ENCODE results near the gene ZNF700.

ZNF700 gene

GRCh38 chr19:11970174-11970573 is 45.3 kb downstream of the ZNF700 start:
- Histone ChIP-seq H3K4me3 (ENCODE audit: low read length) (no peak overlapping the region), H3K27ac (ENCODE audit: low read depth, low read length) (no peak overlapping the region), H3K79me2 (ENCODE audit: control insufficient read depth, insufficient read depth, low read length) (no peaks in the 10 kb centered on the region), H3K18ac (ENCODE audit: low read length) (no peak overlapping the region), H3K4me1 (ENCODE audit: control insufficient read depth, low read depth, low read length) (no peaks in the 10 kb centered on the region), H3K79me1 (ENCODE audit: low read length) (no peaks in the 10 kb centered on the region), H4K5ac (ENCODE audit: low read length) (no peak overlapping the region), H3K27me3 (ENCODE audit: insufficient read depth, low read length, poor library complexity) (no peaks in the 10 kb centered on the region), H3K4me2 (ENCODE audit: low read length) (no peak overlapping the region), H2AK5ac (ENCODE audit: low read length) (no peak overlapping the region), H3K56ac (ENCODE audit: low read length) (no peak overlapping the region), H3K4ac (ENCODE audit: low read depth, low read length) (no peak overlapping the region), H3K23ac (ENCODE audit: low read length) (no peak overlapping the region), H2BK5ac (ENCODE audit: low read length) (no peak overlapping the region), H3K36me3 (ENCODE audit: control insufficient read depth, insufficient read depth, low read length) (no peaks in the 10 kb centered on the region), H3K9ac (ENCODE audit: low read length) (no peak overlapping the region), H2BK15ac (replicated peaks; ENCODE audit: low read depth) (no peak overlapping the region), H4K8ac (ENCODE audit: low read depth, low read length) (no peak overlapping the region), H2BK120ac (ENCODE audit: low read depth, low read length) (no peak overlapping the region)
- no CpG with 5 or more reads among the region's 1 CpG for WGBS (ENCODE audit: extremely low coverage, insufficient coverage, low lambda C conversion rate)
- no peak for DNase-seq

DNA sequence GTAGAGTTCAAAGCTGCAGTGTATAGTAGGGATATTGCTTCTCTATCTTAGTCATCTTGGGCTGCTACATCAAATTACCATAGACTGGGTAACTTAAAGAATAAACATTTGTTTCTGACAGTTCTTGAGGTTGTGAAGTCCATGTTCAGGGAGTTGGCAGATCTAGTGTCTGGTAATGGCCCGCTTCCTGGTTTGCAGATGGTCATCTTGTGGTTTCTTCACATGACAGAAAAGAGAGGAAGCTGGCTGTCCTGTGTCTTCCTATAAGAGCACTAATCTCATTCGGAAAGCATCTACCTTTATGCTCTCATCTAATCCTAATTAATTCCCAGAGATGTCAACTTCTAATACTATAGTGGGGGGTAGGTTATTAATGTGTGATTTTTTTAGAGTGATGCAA is 46.1 kb downstream of the ZNF700 start:
- no peaks in the 10 kb centered on the region for H3K4me1 ChIP-seq (ENCODE audit: control insufficient read depth, low read depth, low read length)
- no peaks in the 10 kb centered on the region for H3K79me2 ChIP-seq (ENCODE audit: control insufficient read depth, insufficient read depth, low read length)
- no peak overlapping the region for H3K9ac ChIP-seq (ENCODE audit: low read length)
- H3K36me3 ChIP-seq (ENCODE audit: control insufficient read depth, insufficient read depth, low read length): no peaks in the 10 kb centered on the region
- no peak overlapping the region for H3K4me3 ChIP-seq (ENCODE audit: low read length)
- no peak overlapping the region for H3K23ac ChIP-seq (ENCODE audit: low read length)
- no peaks in the 10 kb centered on the region for H3K27me3 ChIP-seq (ENCODE audit: insufficient read depth, low read length, poor library complexity)
- H2BK5ac ChIP-seq (ENCODE audit: low read length): no peak overlapping the region
- no peak overlapping the region for H2BK120ac ChIP-seq (ENCODE audit: low read depth, low read length)
- H2AK5ac ChIP-seq (ENCODE audit: low read length): no peak overlapping the region
- no peak overlapping the region for H3K4me2 ChIP-seq (ENCODE audit: low read length)
- H3K18ac ChIP-seq (ENCODE audit: low read length): no peak overlapping the region
- no peak overlapping the region for H4K8ac ChIP-seq (ENCODE audit: low read depth, low read length)
- H3K4ac ChIP-seq (ENCODE audit: low read depth, low read length): no peak overlapping the region
- H3K56ac ChIP-seq (ENCODE audit: low read length): no peak overlapping the region
- WGBS (ENCODE audit: extremely low coverage, insufficient coverage, low lambda C conversion rate): no CpG with 5 or more reads among the region's 2 CpGs
- H2BK15ac ChIP-seq (replicated peaks; ENCODE audit: low read depth): no peak overlapping the region
- H4K5ac ChIP-seq (ENCODE audit: low read length): no peak overlapping the region
- no peak overlapping the region for H3K27ac ChIP-seq (ENCODE audit: low read depth, low read length)
- DNase-seq: no peak
- no peaks in the 10 kb centered on the region for H3K79me1 ChIP-seq (ENCODE audit: low read length)

- Histone ChIP-seq H4K8ac (ENCODE audit: low read depth, low read length) (no peak overlapping the region), H2BK5ac (ENCODE audit: low read length) (no peak overlapping the region), H3K23ac (ENCODE audit: low read length) (no peak overlapping the region), H3K4me1 (ENCODE audit: control insufficient read depth, low read depth, low read length) (no peaks in the 10 kb centered on the region), H3K27me3 (ENCODE audit: insufficient read depth, low read length, poor library complexity) (no peaks in the 10 kb centered on the region), H3K4me2 (ENCODE audit: low read length) (no peak overlapping the region), H3K79me1 (ENCODE audit: low read length) (no peaks in the 10 kb centered on the region), H3K4me3 (ENCODE audit: low read length) (no peak overlapping the region), H3K79me2 (ENCODE audit: control insufficient read depth, insufficient read depth, low read length) (no peaks in the 10 kb centered on the region), H3K27ac (ENCODE audit: low read depth, low read length) (no peak overlapping the region), H3K9ac (ENCODE audit: low read length) (no peak overlapping the region), H3K18ac (ENCODE audit: low read length) (no peak overlapping the region), H2AK5ac (ENCODE audit: low read length) (no peak overlapping the region), H2BK120ac (ENCODE audit: low read depth, low read length) (no peak overlapping the region), H3K56ac (ENCODE audit: low read length) (no peak overlapping the region), H3K4ac (ENCODE audit: low read depth, low read length) (no peak overlapping the region), H4K5ac (ENCODE audit: low read length) (no peak overlapping the region), H3K36me3 (ENCODE audit: control insufficient read depth, insufficient read depth, low read length) (no peaks in the 10 kb centered on the region), H2BK15ac (replicated peaks; ENCODE audit: low read depth) (no peak overlapping the region)
- no CpG with 5 or more reads among the region's 5 CpGs for WGBS (ENCODE audit: extremely low coverage, insufficient coverage, low lambda C conversion rate)
- no peak for DNase-seq
These were observed 48.3 kb downstream of the ZNF700 start for GRCh38 chr19:11973019-11973810.

GRCh38 chr19:11978492-11979100 is 53.7 kb downstream of the ZNF700 start:
- H3K79me1 ChIP-seq (ENCODE audit: low read length): no peaks in the 10 kb centered on the region
- no peaks in the 10 kb centered on the region for H3K4me1 ChIP-seq (ENCODE audit: control insufficient read depth, low read depth, low read length)
- no peak overlapping the region for H3K4ac ChIP-seq (ENCODE audit: low read depth, low read length)
- H3K18ac ChIP-seq (ENCODE audit: low read length): no peak overlapping the region
- H3K56ac ChIP-seq (ENCODE audit: low read length): no peak overlapping the region
- H3K79me2 ChIP-seq (ENCODE audit: control insufficient read depth, insufficient read depth, low read length): no peaks in the 10 kb centered on the region
- no peak for DNase-seq
- H3K27me3 ChIP-seq (ENCODE audit: insufficient read depth, low read length, poor library complexity): no peaks in the 10 kb centered on the region
- H3K4me3 ChIP-seq (ENCODE audit: low read length): no peak overlapping the region
- H3K36me3 ChIP-seq (ENCODE audit: control insufficient read depth, insufficient read depth, low read length): no peaks in the 10 kb centered on the region
- H2BK120ac ChIP-seq (ENCODE audit: low read depth, low read length): no peak overlapping the region
- no peak overlapping the region for H3K23ac ChIP-seq (ENCODE audit: low read length)
- no peak overlapping the region for H2AK5ac ChIP-seq (ENCODE audit: low read length)
- WGBS (ENCODE audit: extremely low coverage, insufficient coverage, low lambda C conversion rate): no CpG with 5 or more reads among the region's 9 CpGs
- no peak overlapping the region for H2BK5ac ChIP-seq (ENCODE audit: low read length)
- H3K27ac ChIP-seq (ENCODE audit: low read depth, low read length): no peak overlapping the region
- H4K5ac ChIP-seq (ENCODE audit: low read length): no peak overlapping the region
- H3K9ac ChIP-seq (ENCODE audit: low read length): no peak overlapping the region
- no peak overlapping the region for H4K8ac ChIP-seq (ENCODE audit: low read depth, low read length)
- no peak overlapping the region for H3K4me2 ChIP-seq (ENCODE audit: low read length)
- H2BK15ac ChIP-seq (replicated peaks; ENCODE audit: low read depth): no peak overlapping the region

- Histone ChIP-seq H3K4me2 (ENCODE audit: low read length) (no peak overlapping the region), H3K56ac (ENCODE audit: low read length) (no peak overlapping the region), H3K27me3 (ENCODE audit: insufficient read depth, low read length, poor library complexity) (no peaks in the 10 kb centered on the region), H3K18ac (ENCODE audit: low read length) (no peak overlapping the region), H4K5ac (ENCODE audit: low read length) (no peak overlapping the region), H3K4ac (ENCODE audit: low read depth, low read length) (no peak overlapping the region), H3K79me1 (ENCODE audit: low read length) (no peaks in the 10 kb centered on the region), H2BK120ac (ENCODE audit: low read depth, low read length) (no peak overlapping the region), H3K23ac (ENCODE audit: low read length) (no peak overlapping the region), H3K27ac (ENCODE audit: low read depth, low read length) (no peak overlapping the region), H2BK15ac (replicated peaks; ENCODE audit: low read depth) (no peak overlapping the region), H2BK5ac (ENCODE audit: low read length) (no peak overlapping the region), H3K4me3 (ENCODE audit: low read length) (no peak overlapping the region), H3K36me3 (ENCODE audit: control insufficient read depth, insufficient read depth, low read length) (no peaks in the 10 kb centered on the region), H3K79me2 (ENCODE audit: control insufficient read depth, insufficient read depth, low read length) (no peaks in the 10 kb centered on the region), H3K9ac (ENCODE audit: low read length) (no peak overlapping the region), H2AK5ac (ENCODE audit: low read length) (no peak overlapping the region), H4K8ac (ENCODE audit: low read depth, low read length) (no peak overlapping the region), H3K4me1 (ENCODE audit: control insufficient read depth, low read depth, low read length) (no peaks in the 10 kb centered on the region)
- WGBS (ENCODE audit: extremely low coverage, insufficient coverage, low lambda C conversion rate): no CpG with 5 or more reads among the region's 4 CpGs
- no peak for DNase-seq
These were observed 54.6 kb downstream of the ZNF700 start for GRCh38 chr19:11979527-11979926.
